RPMI8226 (cell line): ENCODE results near the gene TSPAN3.

Source experiments
- DNase-seq: peaks from one replicate; pipeline ENCODE4 v3.0.0-alpha.2; 2015

Gene TSPAN3

GRCh38 chr15:77002954-77003912, 67.7 kb downstream of the TSPAN3 start:
- peak; percentile 61 for DNase-seq

- no peak for DNase-seq
These were observed 68.5 kb downstream of the TSPAN3 start for GRCh38 chr15:77002436-77002835.

- no peak for DNase-seq
These were observed 68.9 kb downstream of the TSPAN3 start for GRCh38 chr15:77001966-77002365.

- no peak for DNase-seq
These were observed 69.6 kb downstream of the TSPAN3 start for GRCh38 chr15:77001351-77001750.

GRCh38 chr15:76999996-77000395, 70.9 kb downstream of the TSPAN3 start:
- no peak for DNase-seq

GRCh38 chr15:76998663-76999285, 72.1 kb downstream of the TSPAN3 start:
- DNase-seq = no peak

GRCh38 chr15:76996526-76997401, 74.1 kb downstream of the TSPAN3 start:
- no peak for DNase-seq

GRCh38 chr15:76996076-76996525, 74.8 kb downstream of the TSPAN3 start:
- no peak for DNase-seq

- no peak for DNase-seq
These were observed 75.7 kb downstream of the TSPAN3 start, which contains the start of gene PSTPIP1 for GRCh38 chr15:76994971-76995945. Gene PSTPIP1 (plus strand): TSS chr15:76995126. CDS start chr15:76995574, 448 bp downstream.

- no peak for DNase-seq
These were observed 76.4 kb downstream of the TSPAN3 start for GRCh38 chr15:76994496-76994895.

- peak; percentile 33 for DNase-seq
These were observed 76.9 kb downstream of the TSPAN3 start for GRCh38 chr15:76994001-76994400.

GRCh38 chr15:76993114-76993725, 77.7 kb downstream of the TSPAN3 start:
- DNase-seq = no peak

- DNase-seq = peak; percentile 38
These were observed 78.9 kb downstream of the TSPAN3 start for GRCh38 chr15:76991741-76992645.
